Activated CD4-positive, alpha-beta T cell treated with anti-CD3 and anti-CD28 coated beads, Interleukin-2, amount 50 U/mL, for 48 hours (primary cell): ENCODE measurements around the gene ATP6V1B1.

Experiments used
- DNase-seq, 2 experiments: peaks; one replicate each; pipeline ENCODE4 v3.0.0-alpha.2; 2020

ATP6V1B1 gene

DNA sequence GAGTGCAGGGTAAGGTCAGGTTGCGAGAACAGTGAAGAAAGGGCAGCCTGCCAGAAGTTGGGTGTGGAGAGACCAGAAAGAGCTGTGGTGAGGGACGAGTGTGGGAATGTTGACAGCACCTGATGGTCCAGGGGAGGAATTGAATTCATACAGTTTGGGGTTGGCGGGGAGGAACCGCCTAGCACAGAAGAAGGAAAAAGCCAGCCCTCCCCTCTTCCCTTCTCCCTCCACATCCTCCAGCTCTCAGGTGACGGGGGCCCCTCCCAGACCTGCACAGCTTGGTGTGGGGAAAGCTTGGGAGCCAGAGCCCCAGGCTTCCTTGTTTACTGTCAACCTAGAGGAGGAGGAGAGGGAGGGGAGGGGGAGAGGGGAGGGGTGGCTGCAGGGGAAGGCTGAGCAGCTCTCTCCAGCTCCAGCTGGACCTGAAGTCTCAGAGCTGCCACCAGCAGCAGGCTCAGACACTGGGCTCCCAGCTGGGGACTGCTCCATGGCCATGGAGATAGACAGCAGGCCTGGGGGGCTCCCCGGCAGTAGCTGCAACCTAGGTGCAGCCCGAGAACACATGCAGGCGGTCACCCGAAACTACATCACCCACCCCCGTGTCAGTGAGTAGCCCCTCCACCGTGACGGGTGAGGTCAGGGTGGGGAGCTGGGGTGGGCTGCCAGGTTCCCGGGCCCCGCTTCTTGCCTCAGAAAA, at the start of gene ATP6V1B1:
Gene ATP6V1B1 (plus strand): TSS at position 433 of the 697 bp plus-strand sequence. CDS start 55 bp downstream, at position 488.
- DNase-seq = no peak

DNA sequence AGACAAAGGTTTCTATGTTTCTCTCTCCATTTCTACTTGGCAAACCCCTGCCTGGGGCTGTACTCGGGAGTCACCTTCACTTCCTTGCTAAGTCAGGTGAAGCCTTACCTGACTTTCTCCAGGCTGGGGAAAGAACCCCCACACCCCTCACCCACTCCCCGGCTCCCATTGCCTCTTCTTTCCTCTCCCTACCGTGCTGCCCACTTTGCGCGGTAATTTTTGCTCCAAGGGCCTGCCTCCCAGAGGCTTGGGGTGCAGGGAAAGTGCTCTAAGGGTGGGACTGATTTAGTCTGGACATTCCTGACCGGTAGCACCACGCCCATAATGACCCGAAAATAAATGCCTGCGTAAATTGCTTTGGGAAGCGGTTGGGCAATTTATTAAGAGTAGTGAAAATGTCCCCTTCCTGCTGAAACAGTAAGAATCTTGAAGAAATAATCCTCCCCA, 49.1 kb upstream of the ATP6V1B1 start:
- no peak for DNase-seq

DNA sequence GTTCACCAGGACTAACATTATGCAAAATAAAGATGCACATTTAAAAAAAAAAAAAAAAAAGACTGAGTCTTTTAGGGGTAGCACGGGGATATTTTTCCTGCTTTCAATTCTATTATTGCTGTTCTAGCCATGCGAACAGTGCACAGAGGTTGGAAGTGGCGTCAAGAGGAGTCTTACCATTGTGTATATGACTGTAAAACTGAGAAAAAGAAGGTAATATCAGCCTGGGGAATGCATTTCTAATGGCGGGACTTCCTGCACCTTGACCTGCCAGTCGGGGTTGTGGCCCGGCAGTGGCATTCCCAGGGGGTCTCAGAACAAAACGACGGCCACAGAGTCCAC, 48.5 kb upstream of the ATP6V1B1 start:
- no peak for DNase-seq

DNA sequence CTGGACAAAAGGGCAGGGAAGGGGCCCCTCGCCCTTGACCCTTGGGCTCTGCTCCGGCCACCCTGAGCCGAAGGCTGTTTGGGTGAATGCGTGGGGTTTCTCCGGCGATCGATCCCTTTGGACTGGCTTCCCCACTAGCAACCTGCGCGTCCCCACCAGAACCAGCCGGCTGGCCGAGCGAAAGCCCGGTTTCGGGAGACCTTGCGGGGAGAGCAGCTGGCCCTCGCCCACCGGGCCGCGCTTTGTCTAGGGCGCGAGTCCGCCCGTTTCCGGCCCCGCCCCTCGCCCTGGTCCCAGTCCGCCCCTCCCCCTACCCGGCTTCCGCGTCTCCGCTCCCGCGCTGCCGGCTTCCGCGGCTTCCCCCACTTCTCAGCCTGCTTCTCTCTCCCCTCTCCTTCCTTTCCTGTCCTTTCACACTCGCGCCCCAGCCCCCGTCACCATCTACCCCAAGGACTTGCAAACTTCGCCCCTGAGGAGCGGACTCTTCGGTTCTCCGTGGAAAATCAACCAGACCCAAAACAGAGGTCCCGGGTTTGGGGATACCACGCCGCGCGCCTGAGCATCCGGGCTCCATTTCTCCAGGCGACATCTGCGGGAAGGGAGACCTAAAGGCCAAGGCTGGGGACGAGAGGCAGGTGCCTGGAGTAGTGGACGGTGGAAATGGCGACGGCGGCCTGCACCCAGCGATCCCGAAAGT, 48.0 kb upstream of the ATP6V1B1 start:
- DNase-seq = peak; percentile 52 to 59

- DNase-seq = no peak
Measured at GRCh38 chr2:70888366-70888922, 47.3 kb upstream of the ATP6V1B1 start.

DNA sequence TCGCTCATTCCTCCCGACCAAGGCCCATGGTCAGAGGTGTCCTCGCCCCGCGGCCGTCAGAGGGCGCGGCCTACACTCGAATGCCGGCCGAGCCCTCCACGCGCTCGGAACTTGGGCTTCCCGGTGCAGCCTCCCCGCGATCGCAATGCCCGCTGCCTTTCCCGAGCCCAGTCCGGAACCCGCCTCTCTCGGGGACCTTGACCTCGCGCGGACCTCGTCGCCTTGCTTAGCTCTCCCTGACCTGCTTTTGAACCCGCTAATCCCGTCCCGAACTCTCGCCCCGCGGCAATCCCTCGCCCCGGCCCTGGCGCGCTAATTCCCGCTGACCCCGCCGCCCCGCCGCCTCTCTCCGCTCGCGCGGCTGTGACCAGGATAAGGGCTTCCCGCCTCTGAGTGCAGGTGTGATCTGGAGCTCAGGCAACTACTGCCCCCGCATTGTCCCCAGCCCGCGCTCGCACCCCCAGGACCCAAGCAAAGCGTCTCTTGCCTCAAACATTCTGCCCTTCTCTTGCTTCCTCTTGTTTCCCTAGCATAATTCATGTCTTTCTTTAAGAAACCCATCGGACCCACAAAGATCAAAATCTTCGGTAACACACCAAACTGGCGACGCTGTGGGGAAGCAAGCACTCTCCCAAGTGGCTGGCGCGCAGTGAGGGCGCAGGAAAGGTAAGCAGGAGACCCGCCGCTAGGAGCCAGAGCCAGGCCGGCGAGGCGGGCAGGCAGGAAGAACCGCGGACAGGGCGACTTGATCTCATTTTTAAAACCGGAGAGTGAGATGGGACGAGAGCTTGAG, 46.6 kb upstream of the ATP6V1B1 start:
- no peak for DNase-seq

DNA sequence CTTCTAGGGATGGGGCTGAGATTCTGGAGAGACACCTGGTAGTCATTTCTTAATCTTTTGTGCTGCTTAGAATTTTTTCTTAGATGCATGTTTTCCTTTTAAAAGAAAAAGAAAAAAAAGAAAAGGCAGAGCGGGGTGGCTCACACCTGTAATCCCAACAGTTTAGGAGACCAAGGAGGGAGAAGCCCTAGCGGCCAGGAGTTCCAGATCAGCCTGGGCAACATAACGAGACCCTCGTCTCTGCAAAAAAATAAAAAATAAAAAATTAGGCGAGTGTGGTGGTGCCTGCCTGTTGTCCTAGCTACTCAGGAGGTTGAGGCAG, 46.0 kb upstream of the ATP6V1B1 start:
- no peak for DNase-seq

DNA sequence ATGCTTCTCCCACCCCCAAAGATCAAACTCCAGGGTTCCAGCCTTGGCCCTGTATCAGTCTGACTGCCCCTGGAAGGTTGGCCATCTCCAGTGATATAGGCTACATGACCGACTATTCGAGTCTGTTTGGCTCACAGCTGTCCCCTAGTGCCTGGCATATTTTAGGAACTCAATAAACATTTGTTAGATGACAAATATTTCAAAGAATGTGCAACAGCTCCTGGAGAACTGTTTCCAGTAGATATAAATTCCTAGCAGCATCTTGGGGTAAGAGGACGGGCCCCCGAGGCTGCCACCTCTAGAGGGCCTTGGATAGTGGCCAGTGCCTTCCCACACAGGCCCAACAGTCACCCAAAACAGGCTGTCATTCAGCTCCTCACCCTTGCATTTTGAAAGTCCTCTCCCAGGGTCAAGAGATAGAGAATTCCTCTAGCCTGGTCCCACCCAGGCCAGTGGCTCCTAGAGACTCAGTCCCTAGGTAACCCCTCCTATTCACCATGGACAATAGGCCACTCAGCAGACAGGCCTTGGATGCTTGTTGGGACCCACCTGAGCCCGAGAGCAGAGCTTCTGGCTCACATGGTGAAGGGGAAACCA, 45.1 kb upstream of the ATP6V1B1 start:
- DNase-seq = no peak

GRCh38 chr2:70891572-70892357, 43.9 kb upstream of the ATP6V1B1 start:
- no peak for DNase-seq

DNA sequence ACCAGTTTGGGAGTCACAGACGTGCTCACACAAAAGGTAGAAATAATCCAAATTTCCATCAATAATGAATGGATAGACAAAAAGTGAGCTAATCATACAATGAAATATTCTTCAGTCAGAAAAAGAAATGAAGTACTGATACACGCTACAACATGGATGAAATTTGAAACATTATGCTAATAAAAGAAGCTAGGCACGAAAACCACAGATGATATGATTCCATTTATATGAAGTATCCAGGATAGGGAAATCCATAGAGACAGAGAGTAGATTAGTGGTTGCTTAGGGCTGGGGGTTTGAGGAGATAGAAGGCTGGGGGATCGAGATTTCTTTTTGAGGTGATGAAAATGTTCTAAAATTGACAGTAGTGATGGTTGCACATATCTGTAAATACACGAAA, 43.0 kb upstream of the ATP6V1B1 start:
- DNase-seq = no peak

GRCh38 chr2:70893186-70893585, 42.5 kb upstream of the ATP6V1B1 start:
- DNase-seq = no peak

GRCh38 chr2:70894765-70895164, 40.9 kb upstream of the ATP6V1B1 start:
- no peak for DNase-seq

DNA sequence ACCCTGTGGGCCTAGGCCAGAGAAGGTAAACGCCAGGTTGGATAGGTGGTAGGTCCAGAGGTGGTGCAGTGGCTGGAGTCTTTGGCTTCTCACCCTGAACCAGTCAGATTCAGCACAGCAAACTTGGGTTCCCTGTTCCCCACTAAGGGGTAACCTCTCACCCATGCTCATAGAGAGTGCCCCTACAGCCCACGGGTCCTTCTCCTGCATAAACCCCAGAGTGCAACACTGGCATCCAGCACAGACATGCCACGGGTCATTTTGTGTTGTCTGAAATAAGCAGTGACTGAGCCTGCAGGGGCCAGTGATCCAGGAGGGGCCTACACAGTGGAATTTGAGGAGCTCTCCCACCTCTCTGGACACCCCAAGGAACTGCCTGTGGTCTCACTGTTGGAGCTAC, 40.5 kb upstream of the ATP6V1B1 start:
- no peak for DNase-seq

GRCh38 chr2:70895998-70896764, 39.5 kb upstream of the ATP6V1B1 start:
- DNase-seq = no peak

GRCh38 chr2:70896765-70897202, 38.9 kb upstream of the ATP6V1B1 start:
- no peak for DNase-seq

GRCh38 chr2:70897203-70897976, 38.3 kb upstream of the ATP6V1B1 start:
- no peak for DNase-seq

DNA sequence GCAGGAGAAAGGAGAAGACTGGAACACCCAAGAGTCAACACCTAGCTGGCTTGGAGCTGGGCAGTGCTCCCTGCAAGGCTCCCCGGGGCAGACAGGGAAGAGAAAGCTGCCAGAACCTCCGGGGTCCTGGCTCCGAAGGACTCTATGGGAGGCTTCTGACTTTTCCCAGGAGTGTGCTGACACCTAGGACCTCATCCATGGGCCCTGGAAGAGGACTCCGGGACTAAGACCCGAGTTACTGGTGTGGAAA, 37.8 kb upstream of the ATP6V1B1 start:
- no peak for DNase-seq

DNA sequence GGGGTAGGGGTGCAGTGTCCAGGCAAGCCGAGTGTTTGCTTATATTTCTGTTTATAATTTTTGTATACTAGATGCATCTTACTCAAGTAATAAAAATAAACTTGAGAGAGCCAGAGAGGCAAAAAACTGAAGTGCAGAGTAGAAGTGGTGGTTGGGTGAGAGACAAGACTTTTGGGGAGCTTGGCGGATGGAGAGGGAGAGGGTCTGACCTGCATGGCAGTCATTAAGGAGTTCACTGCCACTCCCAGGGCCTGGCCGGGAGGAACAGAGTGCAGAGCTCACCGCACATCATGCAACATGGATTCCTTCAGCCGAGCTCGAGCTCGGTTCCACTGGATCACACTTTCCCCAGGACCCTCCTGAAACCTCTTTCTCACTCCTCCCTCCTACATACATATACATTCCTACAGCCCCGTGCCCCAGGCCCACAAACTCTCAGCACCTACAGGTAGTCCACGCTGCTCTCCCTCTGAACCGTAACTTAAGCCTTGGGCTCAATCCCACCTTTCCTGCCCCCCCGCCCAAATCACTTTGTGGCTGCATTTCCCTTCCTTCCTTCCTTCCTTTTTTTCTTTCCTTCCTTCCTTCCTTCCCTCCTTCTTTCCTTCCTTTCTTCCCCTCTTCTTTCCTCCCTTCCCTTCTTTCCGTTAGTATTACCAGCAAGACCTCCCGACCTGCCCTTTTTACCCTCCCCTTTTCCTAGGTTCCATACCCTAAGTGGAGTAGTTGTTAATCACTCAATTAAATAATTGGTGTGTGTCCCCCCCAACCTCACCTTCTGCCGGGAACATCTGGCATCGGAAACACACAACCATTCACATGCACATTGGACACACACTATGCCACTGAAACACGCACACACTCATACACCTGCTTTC, 37.1 kb upstream of the ATP6V1B1 start:
- DNase-seq = no peak

DNA sequence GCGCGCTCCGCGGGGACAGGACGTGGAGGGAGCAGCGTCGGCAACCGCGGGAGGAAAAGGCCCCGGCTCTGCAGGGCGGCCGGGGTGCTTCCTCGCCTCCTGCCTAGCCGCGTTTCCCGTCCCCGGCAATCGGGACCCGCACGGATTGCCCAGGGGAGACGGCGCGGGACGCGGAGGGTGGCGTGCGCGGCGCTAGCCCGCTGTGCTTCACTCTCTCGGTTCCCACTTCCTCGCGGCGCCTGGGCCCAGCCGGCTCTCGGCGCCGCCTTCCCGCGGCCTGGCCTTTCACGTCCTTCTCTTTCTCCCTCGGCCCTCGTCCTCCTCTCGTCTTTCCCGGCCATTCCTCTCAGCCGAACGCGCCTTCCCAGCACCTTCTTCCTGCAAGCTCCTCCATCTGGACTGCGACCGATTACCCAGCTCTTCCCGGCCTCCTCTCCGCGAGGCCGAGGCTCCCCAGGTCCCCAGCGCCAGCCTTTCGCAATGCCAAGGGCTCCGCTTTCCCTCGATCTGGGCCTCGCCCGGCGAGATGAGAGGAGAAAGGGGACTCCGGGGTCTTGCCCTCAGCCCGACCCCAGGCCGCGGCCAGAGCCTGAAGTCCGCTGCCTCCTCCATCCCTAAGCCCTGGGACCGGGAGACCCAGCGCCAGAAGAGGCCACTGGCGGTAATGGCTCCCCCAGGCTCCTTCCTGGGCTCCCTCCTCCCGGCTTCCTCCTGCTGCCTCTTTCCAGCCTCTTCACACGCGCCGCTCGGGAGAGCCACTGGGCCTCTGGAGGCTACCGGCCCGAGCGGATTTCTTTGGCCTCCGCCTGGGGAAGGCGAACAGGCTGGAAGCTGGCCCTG, 34.3 kb upstream of the ATP6V1B1 start:
- DNase-seq = no peak
